ENCODE results near the gene TEAD3. TPM values are rescaled to one million over a fixed set of nuclear protein-coding genes. Genes with fewer than 3 reads are reported as not detected.

The TEAD3 gene
- polyA plus RNA-seq, 3 donors, result not detected

DNA sequence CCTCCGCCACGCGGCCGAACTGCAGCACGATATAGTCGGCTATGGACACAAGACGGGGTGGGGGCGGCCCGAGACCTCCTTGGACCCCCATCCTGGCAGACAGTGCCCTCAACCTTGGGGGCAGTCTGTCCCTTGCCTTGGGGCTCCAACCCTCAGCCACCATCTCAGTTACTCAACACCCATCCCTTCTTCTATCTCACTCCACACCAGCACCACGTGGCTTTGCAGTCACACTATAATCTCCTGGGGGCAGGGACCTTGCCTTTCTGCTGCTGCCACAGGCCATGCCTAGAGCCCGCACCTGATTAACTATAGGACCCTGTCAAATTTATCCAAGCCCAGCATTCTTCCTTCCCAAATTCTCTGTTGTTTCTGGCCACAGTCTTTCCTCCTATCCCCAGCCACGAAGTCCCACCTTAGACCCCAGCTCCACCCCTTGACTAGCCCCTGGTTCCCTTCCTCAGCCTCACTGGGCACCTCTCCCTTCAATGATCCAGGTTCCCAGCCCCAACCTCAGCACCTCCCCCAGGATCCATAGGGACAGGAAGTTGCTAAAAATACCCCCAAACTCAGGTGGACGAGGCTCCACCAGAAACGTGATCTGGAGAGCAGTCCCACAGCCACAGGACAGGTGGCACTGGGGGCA lies 1.7 kb upstream of the TEAD3 start:
- peak overlapping the region; percentile 88 for H3K4me2 ChIP-seq (replicated peaks; ENCODE audit: extremely low read depth, low read length, poor library complexity, severe bottlenecking)
- H3K79me2 ChIP-seq (ENCODE audit: insufficient read depth, low read length), result no peaks in the 10 kb centered on the region
- intact Hi-C loops (cut with micrococcal nuclease), result no loop called here
- peaks cover 38 to 77% of the 10 kb centered on the region in 2 donors for H3K27me3 ChIP-seq (ENCODE audit: control insufficient read depth in 2 of 2, insufficient read depth in 2 of 2, low read length in 2 of 2)
- H3K27ac ChIP-seq (ENCODE audit: low read depth in 1 of 2, low read length in 2 of 2), result no peak overlapping the region
- peaks cover 28% of the 10 kb centered on the region for H3K4me1 Mint-ChIP-seq
- H3K4me3 Mint-ChIP-seq, result peak overlapping the region; percentile 48 to 83
- H3K36me3 ChIP-seq (replicated peaks in 1 of 2; ENCODE audit: control insufficient read depth in 1 of 2, insufficient read depth in 2 of 2, low read length in 2 of 2), result no peaks in the 10 kb centered on the region
- H3K27me3 Mint-ChIP-seq (ENCODE audit: low read depth in 3 of 3), result peaks cover 78 to 95% (median 81%) of the 10 kb centered on the region in 3 donors
- H3K4me1 ChIP-seq (ENCODE audit: control insufficient read depth in 1 of 2, insufficient read depth in 2 of 2, low read length in 2 of 2), result peaks cover 27 to 33% of the 10 kb centered on the region in 2 donors
- H4K20me1 ChIP-seq (ENCODE audit: insufficient read depth, low read length), result peaks cover 10% of the 10 kb centered on the region
- peaks cover 0 to 9% of the 10 kb centered on the region in 2 donors for H3K9me3 ChIP-seq (replicated peaks in 1 of 2; ENCODE audit: control insufficient read depth in 1 of 2, insufficient read depth in 1 of 2, low read length in 2 of 2)
- peaks cover 2 to 5% of the 10 kb centered on the region in 2 donors for H3K36me3 Mint-ChIP-seq
- peak overlapping the region in 2 of 7 donors; percentile 27 to 30 for H3K27ac Mint-ChIP-seq
- no peak overlapping the region for H3K9ac ChIP-seq (ENCODE audit: insufficient read depth, low read length, poor library complexity, severe bottlenecking)
- DNase-seq, result no peak
- no peak overlapping the region for H2AFZ ChIP-seq (ENCODE audit: insufficient read depth, low read depth, low read length, poor library complexity, severe bottlenecking)
- H3K9me3 Mint-ChIP-seq, result peaks cover 0 to 19% (median 8%) of the 10 kb centered on the region in 7 donors
- peak overlapping the region in 1 of 3 experiments; percentile 73 for H3K4me3 ChIP-seq (replicated peaks in 1 of 3; ENCODE audit: low read depth in 2 of 3, low read length in 3 of 3)
- TF ChIP-seq, protein P1, sequence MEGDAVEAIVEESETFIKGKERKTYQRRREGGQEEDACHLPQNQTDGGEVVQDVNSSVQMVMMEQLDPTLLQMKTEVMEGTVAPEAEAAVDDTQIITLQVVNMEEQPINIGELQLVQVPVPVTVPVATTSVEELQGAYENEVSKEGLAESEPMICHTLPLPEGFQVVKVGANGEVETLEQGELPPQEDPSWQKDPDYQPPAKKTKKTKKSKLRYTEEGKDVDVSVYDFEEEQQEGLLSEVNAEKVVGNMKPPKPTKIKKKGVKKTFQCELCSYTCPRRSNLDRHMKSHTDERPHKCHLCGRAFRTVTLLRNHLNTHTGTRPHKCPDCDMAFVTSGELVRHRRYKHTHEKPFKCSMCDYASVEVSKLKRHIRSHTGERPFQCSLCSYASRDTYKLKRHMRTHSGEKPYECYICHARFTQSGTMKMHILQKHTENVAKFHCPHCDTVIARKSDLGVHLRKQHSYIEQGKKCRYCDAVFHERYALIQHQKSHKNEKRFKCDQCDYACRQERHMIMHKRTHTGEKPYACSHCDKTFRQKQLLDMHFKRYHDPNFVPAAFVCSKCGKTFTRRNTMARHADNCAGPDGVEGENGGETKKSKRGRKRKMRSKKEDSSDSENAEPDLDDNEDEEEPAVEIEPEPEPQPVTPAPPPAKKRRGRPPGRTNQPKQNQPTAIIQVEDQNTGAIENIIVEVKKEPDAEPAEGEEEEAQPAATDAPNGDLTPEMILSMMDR (IDR thresholded peaks at IDR 0.05), result no peak
- 59% methylated on average over 13 of the region's 14 CpGs for WGBS (ENCODE audit: insufficient coverage)

DNA sequence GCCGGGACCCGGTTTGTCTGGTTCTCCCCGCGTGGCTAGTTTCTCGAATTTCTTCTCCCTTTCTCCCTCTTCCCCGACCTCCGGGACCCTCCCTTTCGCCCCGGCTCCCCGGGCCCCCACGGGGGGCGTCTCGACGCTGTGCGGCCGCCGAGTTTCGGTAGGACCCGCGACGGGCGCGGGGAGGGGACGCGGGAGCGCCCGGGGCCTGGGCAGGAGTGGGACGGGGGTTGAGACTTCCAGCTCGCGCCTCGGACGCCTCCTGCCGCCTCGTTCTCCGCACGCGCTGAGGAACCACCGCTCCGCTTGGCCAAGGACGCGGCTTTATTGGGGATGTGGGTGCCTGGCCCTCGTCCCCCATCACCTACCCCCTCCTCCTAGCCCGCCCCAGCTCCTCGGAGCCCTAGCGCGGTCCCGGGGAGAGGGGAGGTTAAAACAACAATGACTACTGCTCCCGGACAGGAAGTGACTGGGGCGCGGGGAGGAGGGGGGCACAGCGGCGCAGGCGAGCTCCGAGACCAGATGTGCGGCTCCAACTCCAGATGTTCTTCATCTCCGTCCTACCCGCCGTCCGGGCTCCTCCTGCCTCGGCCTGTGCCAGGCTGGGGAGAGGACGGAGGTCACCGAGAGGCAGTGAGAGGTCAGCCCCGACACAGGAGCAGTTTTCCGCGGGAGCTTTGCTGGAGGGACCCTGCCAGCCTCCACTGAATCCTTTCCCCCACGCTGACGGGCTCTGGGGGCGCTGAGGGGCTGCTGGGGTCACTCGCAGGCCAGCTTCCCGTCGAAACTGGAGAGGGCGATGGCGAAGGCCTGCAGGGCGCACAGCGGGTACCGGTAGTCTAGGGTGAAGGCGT lies 917 bp upstream of the TEAD3 start:
- Histone ChIP-seq H4K20me1 (ENCODE audit: insufficient read depth, low read length) (peaks cover 10% of the 10 kb centered on the region), H3K4me3 (replicated peaks in 1 of 3; ENCODE audit: low read depth in 2 of 3, low read length in 3 of 3) (peak overlapping the region; percentile 20 to 73 (median 26)), H3K9me3 (replicated peaks in 1 of 2; ENCODE audit: control insufficient read depth in 1 of 2, insufficient read depth in 1 of 2, low read length in 2 of 2) (peaks cover 0 to 9% of the 10 kb centered on the region in 2 donors), H3K27ac (ENCODE audit: low read depth in 1 of 2, low read length in 2 of 2) (no peak overlapping the region), H3K36me3 (replicated peaks in 1 of 2; ENCODE audit: control insufficient read depth in 1 of 2, insufficient read depth in 2 of 2, low read length in 2 of 2) (no peaks in the 10 kb centered on the region), H2AFZ (ENCODE audit: insufficient read depth, low read depth, low read length, poor library complexity, severe bottlenecking) (peak overlapping the region; percentile 76), H3K27me3 (ENCODE audit: control insufficient read depth in 2 of 2, insufficient read depth in 2 of 2, low read length in 2 of 2) (peaks cover 37 to 80% of the 10 kb centered on the region in 2 donors), H3K9ac (ENCODE audit: insufficient read depth, low read length, poor library complexity, severe bottlenecking) (peak overlapping the region; percentile 51), H3K4me2 (replicated peaks; ENCODE audit: extremely low read depth, low read length, poor library complexity, severe bottlenecking) (peak overlapping the region; percentile 88), H3K79me2 (ENCODE audit: insufficient read depth, low read length) (no peaks in the 10 kb centered on the region), H3K4me1 (ENCODE audit: control insufficient read depth in 1 of 2, insufficient read depth in 2 of 2, low read length in 2 of 2) (peaks cover 33 to 40% of the 10 kb centered on the region in 2 donors)
- Mint-ChIP-seq H3K9me3 (peaks cover 0 to 19% (median 8%) of the 10 kb centered on the region in 7 donors), H3K4me1 (peaks cover 35% of the 10 kb centered on the region), H3K36me3 (peaks cover 2 to 5% of the 10 kb centered on the region in 2 donors), H3K27me3 (ENCODE audit: low read depth in 3 of 3) (peaks cover 78 to 95% (median 81%) of the 10 kb centered on the region in 3 donors), H3K4me3 (peak overlapping the region; percentile 76 to 83), H3K27ac (no peak overlapping the region)
- DNase-seq, result peak in 2 of 3 donors; percentile 2 to 16
- TF ChIP-seq, protein P1 (IDR thresholded peaks at IDR 0.05), result no peak
- intact Hi-C loops (cut with micrococcal nuclease), result no loop called here
- whole genome bisulfite sequencing (ENCODE audit: insufficient coverage), result 9% methylated on average over 43 of the region's 77 CpGs
